Chondrocyte (in vitro differentiated cells): ENCODE measurements around the gene TMEM30A. TPM values are rescaled to one million over a fixed set of nuclear protein-coding genes. Genes with fewer than 3 reads are reported as not detected.

ENCODE experiments used
- DNase-seq: peaks from one replicate; pipeline ENCODE4 v3.0.0; 2021; ENCODE audit warnings: mixed read lengths, low spot score
- H3K27ac Mint-ChIP-seq: one replicate; pipeline ENCODE4 v1.8.0; 2021; ENCODE audit warnings: mild to moderate bottlenecking, moderate library complexity, mixed read lengths; ENCODE audit not compliant: unreplicated experiment
- H3K27me3 Mint-ChIP-seq: 2 replicates; pipeline ENCODE4 v1.8.0; 2021; ENCODE audit warnings: low read depth, mixed read lengths
- H3K36me3 Mint-ChIP-seq: 2 replicates; pipeline ENCODE4 v1.8.0; 2021; ENCODE audit warnings: low read depth, mixed read lengths
- H3K4me1 Mint-ChIP-seq: 2 replicates; pipeline ENCODE4 v1.8.0; 2021; ENCODE audit warnings: low read depth, mild to moderate bottlenecking, mixed read lengths
- H3K4me3 Mint-ChIP-seq: one replicate; pipeline ENCODE4 v1.8.0; 2021; ENCODE audit warnings: mild to moderate bottlenecking, moderate library complexity, mixed read lengths; ENCODE audit not compliant: unreplicated experiment
- H3K9me3 Mint-ChIP-seq: 2 replicates; pipeline ENCODE4 v1.8.0; 2021; ENCODE audit warnings: low read depth, mixed read lengths
- total RNA-seq: library from RNA; stranded (reverse); gene quantifications from 3 replicates; pipeline ENCODE4 v1.2.1, GENCODE V29; 2021
- TF ChIP-seq, protein P1 (sequence below): fragments of 200-600 bp; sonication (generic); IDR thresholded peaks from 2 replicates; pipeline ENCODE4 v1.5.0; 2021; ENCODE audit warnings: antibody characterized with exemption, mild to moderate bottlenecking, moderate library complexity

The TMEM30A gene
- total RNA-seq, 1 donor from 2014 or later, result 146 TPM

- Mint-ChIP-seq H3K27ac (peak overlapping the region; percentile 32), H3K27me3 (no peaks in the 10 kb centered on the region), H3K9me3 (no peaks in the 10 kb centered on the region), H3K4me1 (peaks cover 55% of the 10 kb centered on the region), H3K4me3 (peak overlapping the region; percentile 50), H3K36me3 (no peaks in the 10 kb centered on the region)
- no peak for DNase-seq
- TF ChIP-seq, protein P1, sequence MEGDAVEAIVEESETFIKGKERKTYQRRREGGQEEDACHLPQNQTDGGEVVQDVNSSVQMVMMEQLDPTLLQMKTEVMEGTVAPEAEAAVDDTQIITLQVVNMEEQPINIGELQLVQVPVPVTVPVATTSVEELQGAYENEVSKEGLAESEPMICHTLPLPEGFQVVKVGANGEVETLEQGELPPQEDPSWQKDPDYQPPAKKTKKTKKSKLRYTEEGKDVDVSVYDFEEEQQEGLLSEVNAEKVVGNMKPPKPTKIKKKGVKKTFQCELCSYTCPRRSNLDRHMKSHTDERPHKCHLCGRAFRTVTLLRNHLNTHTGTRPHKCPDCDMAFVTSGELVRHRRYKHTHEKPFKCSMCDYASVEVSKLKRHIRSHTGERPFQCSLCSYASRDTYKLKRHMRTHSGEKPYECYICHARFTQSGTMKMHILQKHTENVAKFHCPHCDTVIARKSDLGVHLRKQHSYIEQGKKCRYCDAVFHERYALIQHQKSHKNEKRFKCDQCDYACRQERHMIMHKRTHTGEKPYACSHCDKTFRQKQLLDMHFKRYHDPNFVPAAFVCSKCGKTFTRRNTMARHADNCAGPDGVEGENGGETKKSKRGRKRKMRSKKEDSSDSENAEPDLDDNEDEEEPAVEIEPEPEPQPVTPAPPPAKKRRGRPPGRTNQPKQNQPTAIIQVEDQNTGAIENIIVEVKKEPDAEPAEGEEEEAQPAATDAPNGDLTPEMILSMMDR, result no peak
These were observed 2.9 kb downstream of the TMEM30A start for GRCh38 chr6:75281653-75282052.

DNA sequence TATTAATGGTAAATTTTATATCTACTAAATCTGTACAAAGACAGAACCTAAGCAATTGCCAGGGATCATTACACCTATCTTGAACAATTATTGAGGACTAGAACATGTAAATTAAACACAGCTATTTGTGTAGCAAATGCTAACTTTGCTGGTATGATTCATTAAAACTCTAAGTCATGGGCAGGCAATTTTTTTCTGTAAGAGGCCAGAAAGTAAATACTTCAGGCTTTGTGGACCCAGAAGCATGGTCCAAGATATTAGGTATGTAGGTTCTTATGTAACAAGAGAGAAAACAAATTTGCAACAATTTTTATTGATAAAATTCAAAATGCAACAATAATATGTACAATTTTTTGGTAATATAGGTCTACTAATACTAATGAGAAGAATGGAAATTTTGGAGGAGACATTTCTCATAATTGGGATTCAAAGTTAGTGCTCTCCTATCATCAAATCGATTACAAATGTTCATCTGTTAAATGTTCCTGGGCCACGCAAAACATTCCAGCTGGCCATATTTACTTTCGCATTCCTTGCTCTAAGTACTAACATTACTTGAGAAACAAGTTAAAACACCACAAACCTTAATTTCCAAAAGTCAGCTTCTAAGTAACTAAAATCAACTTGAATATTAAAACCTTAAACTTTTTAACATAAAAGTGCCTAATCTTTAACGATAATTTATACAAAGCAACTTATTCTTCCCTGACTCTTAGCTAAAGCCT lies 4.3 kb downstream of the TMEM30A start:
- Mint-ChIP-seq H3K9me3 (no peaks in the 10 kb centered on the region), H3K36me3 (no peaks in the 10 kb centered on the region), H3K27me3 (no peaks in the 10 kb centered on the region), H3K4me3 (peak overlapping the region; percentile 14), H3K27ac (peak overlapping the region; percentile 57), H3K4me1 (peaks cover 62% of the 10 kb centered on the region)
- no peak for DNase-seq
- TF ChIP-seq, protein P1, result no peak

- Mint-ChIP-seq H3K36me3 (peaks cover 1% of the 10 kb centered on the region), H3K4me1 (peaks cover 69% of the 10 kb centered on the region), H3K9me3 (no peaks in the 10 kb centered on the region), H3K27ac (no peak overlapping the region), H3K27me3 (no peaks in the 10 kb centered on the region), H3K4me3 (no peak overlapping the region)
- DNase-seq, result no peak
- TF ChIP-seq, protein P1, result no peak
These were observed 5.2 kb downstream of the TMEM30A start for GRCh38 chr6:75279418-75279817.

DNA sequence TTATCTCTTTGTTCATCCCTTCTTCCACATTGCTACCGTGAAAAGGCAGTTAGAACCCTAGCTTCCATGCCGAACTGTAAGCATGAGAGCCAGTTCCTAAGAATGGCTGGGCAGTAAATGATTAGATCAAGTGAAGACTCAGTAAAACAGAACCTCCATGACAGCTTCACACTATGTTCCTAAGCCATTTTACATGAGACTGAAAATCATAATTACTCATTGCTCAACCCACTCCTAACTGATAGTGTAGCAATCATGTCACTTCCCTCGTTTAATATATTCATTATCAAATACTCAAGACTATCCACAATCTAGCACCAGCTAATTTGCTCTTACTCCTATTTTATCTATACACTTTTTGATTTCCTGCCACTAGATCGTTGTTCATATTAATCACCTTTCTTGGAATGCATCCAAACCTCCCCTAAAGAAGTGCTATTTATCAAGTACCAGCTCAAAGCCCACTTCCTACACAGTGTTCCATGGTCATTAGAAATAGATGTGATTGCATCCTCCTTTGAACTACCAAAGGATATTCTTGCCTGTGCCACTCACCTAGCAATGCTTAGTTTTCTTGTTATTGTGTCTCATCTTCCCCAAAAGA lies 6.0 kb downstream of the TMEM30A start:
- Mint-ChIP-seq H3K4me1 (peaks cover 77% of the 10 kb centered on the region), H3K9me3 (no peaks in the 10 kb centered on the region), H3K27ac (peak overlapping the region; percentile 14), H3K36me3 (peaks cover 1% of the 10 kb centered on the region), H3K4me3 (no peak overlapping the region), H3K27me3 (no peaks in the 10 kb centered on the region)
- TF ChIP-seq, protein P1, result no peak
- no peak for DNase-seq

- Mint-ChIP-seq H3K27ac (peak overlapping the region; percentile 72), H3K9me3 (peaks cover 8% of the 10 kb centered on the region), H3K27me3 (no peaks in the 10 kb centered on the region), H3K4me3 (no peak overlapping the region), H3K36me3 (peaks cover 14% of the 10 kb centered on the region), H3K4me1 (peaks cover 70% of the 10 kb centered on the region)
- DNase-seq, result no peak
- TF ChIP-seq, protein P1, result no peak
These were observed 9.5 kb downstream of the TMEM30A start for GRCh38 chr6:75275067-75275466.
